Panc1 (cell line): ENCODE results near the gene ZNF469. TPM values are rescaled to one million over a fixed set of nuclear protein-coding genes. Genes with fewer than 3 reads are reported as not detected.

Experiments
- ATAC-seq: fragments of 200-7000 bp; cut with Tn5 transposase; 2 replicates; pipeline ENCODE4 v1.9.1; 2020; ENCODE audit warnings: mild to moderate bottlenecking, moderate library complexity
- BruUV-seq: library from RNA; stranded (reverse); fragments of 400-500 nt; replicated peaks from 2 replicates; lab custom pipeline; 2021; lab: Mats Ljungman, UMichigan
- CTCF ChIA-PET: fragments of 300-600 bp; sonication (Branson Sonifier 250); formaldehyde crosslinking; loops from one replicate; lab custom pipeline; 2022; ENCODE audit warnings: antibody characterized with exemption; lab: Charles Lee
- POLR2A ChIA-PET: fragments of 300-600 bp; sonication (Branson Sonifier 250); formaldehyde crosslinking; loops from one replicate; lab custom pipeline; 2022; ENCODE audit warnings: antibody characterized with exemption; lab: Charles Lee
- DNase-seq: peaks from one replicate; pipeline ENCODE4 v3.0.0-alpha.2; 2010; ENCODE audit warnings: low read depth, low spot score
- H3K27ac ChIP-seq: 2 replicates; pipeline ENCODE4 v1.5.1; 2011; ENCODE audit warnings: mild to moderate bottlenecking, low read length, inconsistent platforms
- H3K27me3 ChIP-seq: fragments of 200-500 bp; sonication (Bioruptor generic); 2 replicates; pipeline ENCODE4 v1.6.0; 2014; ENCODE audit warnings: low read length, inconsistent platforms; ENCODE audit not compliant: control insufficient read depth, insufficient read depth
- H3K36me3 ChIP-seq: fragments of 200-500 bp; sonication (Bioruptor generic); 2 replicates; pipeline ENCODE4 v1.5.1; 2014; ENCODE audit warnings: inconsistent platforms, mild to moderate bottlenecking, low read length, moderate library complexity; ENCODE audit not compliant: control insufficient read depth, insufficient read depth
- H3K4me1 ChIP-seq: 2 replicates; pipeline ENCODE4 v1.5.1; 2011; ENCODE audit warnings: inconsistent platforms, mild to moderate bottlenecking, low read length, moderate library complexity; ENCODE audit not compliant: control insufficient read depth, insufficient read depth
- H3K4me3 ChIP-seq, 2 experiments: 2 replicates each; pipeline ENCODE4 v1.5.1; 2011 to 2012; ENCODE audit warnings: low read depth in 2 of 2, low read length in 2 of 2, mild to moderate bottlenecking in 2 of 2, inconsistent platforms in 1 of 2, moderate library complexity in 1 of 2
- H3K9me3 ChIP-seq: fragments of 200-500 bp; sonication (Bioruptor generic); 2 replicates; pipeline ENCODE4 v1.5.1; 2014; ENCODE audit warnings: low read depth, mild to moderate bottlenecking, inconsistent platforms, low read length, moderate library complexity; ENCODE audit not compliant: control insufficient read depth, insufficient read depth
- CTCF ChIP-seq: fragments of 450-650 bp; IDR thresholded peaks from 2 replicates; pipeline ENCODE4 v1.5.1; 2017; ENCODE audit warnings: mild to moderate bottlenecking
- POLR2AphosphoS5 ChIP-seq: IDR thresholded peaks from 2 replicates; pipeline ENCODE4 v1.6.1; 2012; ENCODE audit warnings: mild to moderate bottlenecking, low read depth, low read length, moderate library complexity
- REST ChIP-seq, 2 experiments: IDR thresholded peaks; 2 replicates each; pipeline ENCODE4 v1.6.1; 2011 to 2012; ENCODE audit warnings: low read depth in 2 of 2, control low read depth in 1 of 2, low read length in 1 of 2, mild to moderate bottlenecking in 1 of 2, moderate library complexity in 1 of 2; ENCODE audit not compliant: insufficient read depth in 1 of 2
- SIN3A ChIP-seq: IDR thresholded peaks from 2 replicates; pipeline ENCODE4 v1.6.1; 2012; ENCODE audit warnings: low read depth, mild to moderate bottlenecking, low read length, moderate library complexity, borderline replicate concordance; ENCODE audit not compliant: insufficient read depth
- TCF7L2 ChIP-seq: IDR thresholded peaks from 2 replicates; pipeline ENCODE4 v1.6.1; 2011; ENCODE audit warnings: mild to moderate bottlenecking, low read depth, low read length, inconsistent platforms
- in situ Hi-C: cut with HindIII; loops from 2 replicates; pipeline ENCODE4 v1.10.0; 2016; ENCODE audit warnings: low sequenced_read_pairs, low pct_unique_long_range_greater_than_20kb
- intact Hi-C: fragments of 100-400 bp; cut with micrococcal nuclease; formaldehyde crosslinking; loops from one replicate; pipeline ENCODE4 v1.10.0; 2022; ENCODE audit not compliant: unreplicated experiment
- total RNA-seq: library from RNA; stranded (reverse); gene quantifications from one replicate; pipeline ENCODE4 v1.2.1, GENCODE V29; 2021; ENCODE audit not compliant: unreplicated experiment

The ZNF469 gene
- total RNA-seq, 1 experiment from 2014 or later = 1.3 TPM

- no peak for DNase-seq
- intact Hi-C loops = no loop called here
- in situ Hi-C loops = no loop called here
- Histone ChIP-seq H3K9me3 (no peaks in the 10 kb centered on the region), H3K4me3 (no peak overlapping the region), H3K36me3 (no peaks in the 10 kb centered on the region), H3K27ac (no peak overlapping the region), H3K4me1 (no peaks in the 10 kb centered on the region), H3K27me3 (no peaks in the 10 kb centered on the region)
- ChIA-PET CTCF (no interaction called here), POLR2A (no interaction called here)
- BruUV-seq = no TSS peak
- no peak for ATAC-seq
- TF ChIP-seq REST (IDR thresholded peaks at IDR 0.05; ENCODE audit: insufficient read depth in 1 of 2, low read depth in 2 of 2, low read length in 1 of 2) (no peak), TCF7L2 (no peak), CTCF (no peak), POLR2AphosphoS5 (no peak), SIN3A (no peak)
These were observed 24.7 kb upstream of the ZNF469 start for GRCh38 chr16:88358023-88358420.

- CTCF ChIA-PET = no interaction called here
- in situ Hi-C loops = no loop called here
These were observed 23.8 kb upstream of the ZNF469 start for GRCh38 chr16:88359008-88359407.

More at GRCh38 chr16:88359008-88359407, 23.8 kb upstream of the ZNF469 start:
- BruUV-seq = no TSS peak
- Histone ChIP-seq H3K27ac (no peak overlapping the region), H3K36me3 (no peaks in the 10 kb centered on the region), H3K9me3 (no peaks in the 10 kb centered on the region; the same call in 1 of the 2 replicates), H3K4me3 (no peak overlapping the region), H3K4me1 (no peaks in the 10 kb centered on the region), H3K27me3 (no peaks in the 10 kb centered on the region)
- ATAC-seq (no peak), DNase-seq (no peak)
- intact Hi-C loops = no loop called here
- TF ChIP-seq SIN3A (no peak), REST (IDR thresholded peaks at IDR 0.05; ENCODE audit: insufficient read depth in 1 of 2, low read depth in 2 of 2, low read length in 1 of 2) (no peak), CTCF (no peak), POLR2AphosphoS5 (no peak), TCF7L2 (no peak)
- POLR2A ChIA-PET = no interaction called here
